Head of caudate nucleus (tissue), 42 donors: ENCODE measurements around the gene ZFAND2A.
A peak's percentile ranks its signal among the peaks of the same experiment; 100 is the strongest.
"Not testable (repeated sequence)": the region's sequence is repeated elsewhere in the genome, so short reads cannot be mapped to it uniquely, and the experiment has no call there.

Source experiments
- DNase-seq, 42 donors: peaks; one replicate each; pipeline versions ENCODE4 v3.0.0 to v3.0.0-alpha.2; 2020 to 2021; ENCODE audit warnings: mixed read lengths in 7 of 42
- intact Hi-C: fragments of 100-400 bp; cut with DNase I; formaldehyde crosslinking; loops from one replicate; pipeline ENCODE4 v1.15.0; 2022

ZFAND2A gene

GRCh38 chr7:1156782-1157535 lies 3.0 kb downstream of the ZFAND2A start:
- intact Hi-C loops = loop anchor here (10.0 kb wide), 1 partner anchor 162 kb away; no protein-coding TSS in a partner anchor
- DNase-seq = no peak

GRCh38 chr7:1155818-1156781 lies 3.9 kb downstream of the ZFAND2A start:
- intact Hi-C loops = loop anchor here (10.0 kb wide), 1 partner anchor 161 kb away; no protein-coding TSS in a partner anchor
- not testable (repeated sequence) for DNase-seq

GRCh38 chr7:1154172-1154739 lies 5.7 kb downstream of the ZFAND2A start:
- intact Hi-C loops = loop anchor here (10.0 kb wide), 1 partner anchor 159 kb away; no protein-coding TSS in a partner anchor
- DNase-seq = no peak

GRCh38 chr7:1152492-1152891 lies 7.5 kb downstream of the ZFAND2A start:
- intact Hi-C loops = loop anchor here (10.0 kb wide), 1 partner anchor 158 kb away; no protein-coding TSS in a partner anchor
- DNase-seq = no peak

GRCh38 chr7:1151653-1152425 lies 8.2 kb downstream of the ZFAND2A start:
- DNase-seq = no peak
- intact Hi-C loops = loop anchor here (10.0 kb wide), 1 partner anchor 157 kb away; no protein-coding TSS in a partner anchor

GRCh38 chr7:1151156-1151555 lies 8.8 kb downstream of the ZFAND2A start:
- intact Hi-C loops = loop anchor here (10.0 kb wide), 1 partner anchor 156 kb away; no protein-coding TSS in a partner anchor
- DNase-seq = no peak

- intact Hi-C loops = loop anchor here (10.0 kb wide), 1 partner anchor 156 kb away; no protein-coding TSS in a partner anchor
- DNase-seq = no peak
These were observed 9.5 kb downstream of the ZFAND2A start for GRCh38 chr7:1150400-1151002.

GRCh38 chr7:1149351-1149794 lies 10.6 kb downstream of the ZFAND2A start:
- no peak for DNase-seq
- intact Hi-C loops = no loop called here

GRCh38 chr7:1147873-1148272 lies 12.1 kb downstream of the ZFAND2A start:
- DNase-seq, intact Hi-C loops: not testable (repeated sequence)

- peak in 14 of 42 donors; percentile 20 to 66 (median 40) for DNase-seq
- intact Hi-C loops = no loop called here
These were observed 15.7 kb downstream of the ZFAND2A start for GRCh38 chr7:1144269-1144771.

- DNase-seq, intact Hi-C loops: not testable (repeated sequence)
These were observed 17.0 kb downstream of the ZFAND2A start for GRCh38 chr7:1143031-1143430.

- no peak for DNase-seq
- intact Hi-C loops = no loop called here
These were observed 17.9 kb downstream of the ZFAND2A start for GRCh38 chr7:1142051-1142635.

GRCh38 chr7:1141651-1142050 lies 18.3 kb downstream of the ZFAND2A start:
- intact Hi-C loops = no loop called here

GRCh38 chr7:1140476-1141104 lies 19.4 kb downstream of the ZFAND2A start:
- intact Hi-C loops = no loop called here
- DNase-seq = no peak

More at GRCh38 chr7:1141651-1142050, 18.3 kb downstream of the ZFAND2A start:
- no peak for DNase-seq

GRCh38 chr7:1137517-1138167 lies 22.4 kb downstream of the ZFAND2A start:
- intact Hi-C loops = no loop called here
- no peak for DNase-seq

GRCh38 chr7:1136841-1137516 lies 23.0 kb downstream of the ZFAND2A start:
- no peak for DNase-seq
- intact Hi-C loops = no loop called here
